Tibial nerve (tissue), 4 donors: ENCODE measurements around the gene BEST2. TPM values are rescaled to one million over a fixed set of nuclear protein-coding genes. Genes with fewer than 3 reads are reported as not detected.

Experiments
- DNase-seq, 2 donors: peaks; one replicate each; pipeline ENCODE4 v3.0.0-alpha.2; 2019; ENCODE audit warnings: low spot score in 2 of 2
- H3K27ac ChIP-seq, 4 donors: fragments of 200-600 bp; sonication (generic) in 3 of 4; one replicate each; pipeline ENCODE4 v1.5.1; 2017 to 2019; ENCODE audit warnings: mild to moderate bottlenecking in 1 of 4
- H3K27me3 ChIP-seq, 2 donors: fragments of 200-600 bp; sonication (generic) in 1 of 2; one replicate each; pipeline versions ENCODE4 v1.5.1 to v1.6.0; 2017 to 2019
- H3K36me3 ChIP-seq, 3 donors: fragments of 200-600 bp; sonication (generic); one replicate each; pipeline ENCODE4 v1.5.1; 2018 to 2019
- H3K4me1 ChIP-seq, 4 donors: fragments of 200-600 bp; sonication (generic) in 3 of 4; one replicate each; pipeline ENCODE4 v1.5.1; 2017 to 2019
- H3K4me3 ChIP-seq, 4 donors: fragments of 200-600 bp; sonication (generic) in 3 of 4; one replicate each; pipeline ENCODE4 v1.5.1; 2017 to 2019; ENCODE audit warnings: mild to moderate bottlenecking in 1 of 4, moderate library complexity in 1 of 4
- H3K9me3 ChIP-seq, 4 donors: fragments of 200-600 bp; sonication (generic) in 3 of 4; one replicate each; pipeline ENCODE4 v1.5.1; 2017 to 2019
- CTCF ChIP-seq, 5 experiments: fragments of 200-600 bp in 3 of 5; fragments of 450-650 bp in 2 of 5; sonication (generic) in 3 of 5; IDR thresholded peaks; one replicate each; pipeline ENCODE4 v1.5.1; 2016 to 2019; ENCODE audit warnings: antibody characterized with exemption in 5 of 5, mild to moderate bottlenecking in 3 of 5, moderate library complexity in 2 of 5
- EP300 ChIP-seq, 2 donors: sonication (generic); formaldehyde crosslinking; IDR thresholded peaks; one replicate each; pipeline ENCODE4 v1.6.1; 2017; ENCODE audit warnings: antibody characterized with exemption in 2 of 2, mild to moderate bottlenecking in 1 of 2
- POLR2A ChIP-seq, 2 donors: fragments of 450-650 bp; IDR thresholded peaks; one replicate each; pipeline ENCODE4 v1.6.1; 2017; ENCODE audit warnings: antibody characterized with exemption in 2 of 2, mild to moderate bottlenecking in 2 of 2, moderate library complexity in 2 of 2
- WGBS, 2 donors: methylation state at CpG; one replicate each; pipeline ENCODE4 v1.1.5; 2018; 5-methylcytosine and 5-hydroxymethylcytosine counted together
- total RNA-seq, 4 donors: library from RNA; depleted of rRNA; stranded (reverse); fragments of >200 nt; gene quantifications; one replicate each; pipeline ENCODE4 v1.1.0, GENCODE V29; 2016

Gene BEST2
- total RNA-seq, 4 donors from 2014 or later, result 0.21 TPM; not detected in 3

- Histone ChIP-seq H3K4me1 (peaks cover 0 to 35% (median 30%) of the 10 kb centered on the region in 4 donors), H3K27me3 (no peaks in the 10 kb centered on the region), H3K36me3 (peaks cover 0 to 11% (median 0%) of the 10 kb centered on the region in 3 donors), H3K9me3 (no peaks in the 10 kb centered on the region), H3K4me3 (peak within 1 kb of the TSS; percentile 55 to 60 (median 58)), H3K27ac (peak within 1 kb of the TSS; percentile 71 to 87 (median 75))
- WGBS, 2 donors, result 21 to 53% methylated on average over 17 to 47 of the region's 58 CpGs
- peak; percentile 19 to 25 for DNase-seq
- TF ChIP-seq CTCF (IDR thresholded peaks at IDR 0.05) (no peak), POLR2A (IDR thresholded peaks at IDR 0.05) (peak in 1 of 2 donors; percentile 3)
These were observed 23.3 kb downstream of the BEST2 start, which contains the start of gene HOOK2 for GRCh38 chr19:12774588-12775555. TSS of gene HOOK2 (minus strand) at chr19:12775552. CDS start at chr19:12775449, 103 bp downstream.

DNA sequence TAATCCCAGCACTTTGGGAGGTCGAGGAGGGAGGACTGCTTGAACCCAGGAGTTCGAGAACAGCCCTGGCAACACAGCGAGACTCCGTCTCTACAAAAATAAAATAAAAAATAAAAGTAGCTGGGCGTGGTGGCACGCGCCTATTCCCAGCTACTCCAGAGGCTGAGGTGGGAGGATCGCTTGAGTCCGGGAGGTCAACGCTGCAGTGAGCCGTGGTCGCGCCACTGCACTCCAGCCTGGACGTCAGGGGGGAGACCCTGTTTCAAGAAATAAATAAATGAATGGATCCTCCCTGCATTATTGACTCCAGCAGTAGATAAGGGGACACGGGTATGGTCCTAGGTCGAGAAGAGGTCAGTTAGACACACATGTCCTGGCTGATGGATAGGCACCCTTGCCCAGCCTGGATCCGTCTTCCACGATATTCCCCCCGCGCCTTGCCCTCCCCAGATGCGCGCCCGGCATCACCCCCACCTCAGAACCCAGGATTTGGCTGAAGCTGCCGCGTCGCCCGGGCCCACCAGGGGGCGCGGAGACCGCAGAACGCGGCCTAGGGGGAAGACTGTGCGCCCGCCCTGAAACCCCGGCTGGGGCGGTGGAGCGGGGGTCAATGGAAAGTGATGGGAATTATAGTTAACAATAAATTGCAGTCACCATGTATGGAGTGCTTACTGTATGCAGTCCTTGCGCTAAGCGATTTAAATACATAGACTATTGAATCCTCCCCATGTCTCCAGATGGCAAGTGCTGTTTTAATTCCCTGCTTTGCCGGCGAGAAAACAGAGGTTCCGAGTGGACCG is 25.8 kb downstream of the BEST2 start:
- Histone ChIP-seq H3K4me3 (peak overlapping the region; percentile 53 to 81 (median 60)), H3K9me3 (no peaks in the 10 kb centered on the region), H3K36me3 (no peaks in the 10 kb centered on the region), H3K27ac (peak overlapping the region; percentile 93 to 98 (median 94)), H3K27me3 (no peaks in the 10 kb centered on the region), H3K4me1 (peaks cover 0 to 49% (median 38%) of the 10 kb centered on the region in 4 donors)
- WGBS, 2 donors, result 8 to 10% methylated on average over 43 of the region's 43 CpGs
- DNase-seq, result peak in 1 of 2 donors; percentile 78
- TF ChIP-seq POLR2A (IDR thresholded peaks at IDR 0.05) (no peak), CTCF (IDR thresholded peaks at IDR 0.05) (peak; percentile 95 to 98 (median 97)), EP300 (IDR thresholded peaks at IDR 0.05) (peak; percentile 67 to 74)

DNA sequence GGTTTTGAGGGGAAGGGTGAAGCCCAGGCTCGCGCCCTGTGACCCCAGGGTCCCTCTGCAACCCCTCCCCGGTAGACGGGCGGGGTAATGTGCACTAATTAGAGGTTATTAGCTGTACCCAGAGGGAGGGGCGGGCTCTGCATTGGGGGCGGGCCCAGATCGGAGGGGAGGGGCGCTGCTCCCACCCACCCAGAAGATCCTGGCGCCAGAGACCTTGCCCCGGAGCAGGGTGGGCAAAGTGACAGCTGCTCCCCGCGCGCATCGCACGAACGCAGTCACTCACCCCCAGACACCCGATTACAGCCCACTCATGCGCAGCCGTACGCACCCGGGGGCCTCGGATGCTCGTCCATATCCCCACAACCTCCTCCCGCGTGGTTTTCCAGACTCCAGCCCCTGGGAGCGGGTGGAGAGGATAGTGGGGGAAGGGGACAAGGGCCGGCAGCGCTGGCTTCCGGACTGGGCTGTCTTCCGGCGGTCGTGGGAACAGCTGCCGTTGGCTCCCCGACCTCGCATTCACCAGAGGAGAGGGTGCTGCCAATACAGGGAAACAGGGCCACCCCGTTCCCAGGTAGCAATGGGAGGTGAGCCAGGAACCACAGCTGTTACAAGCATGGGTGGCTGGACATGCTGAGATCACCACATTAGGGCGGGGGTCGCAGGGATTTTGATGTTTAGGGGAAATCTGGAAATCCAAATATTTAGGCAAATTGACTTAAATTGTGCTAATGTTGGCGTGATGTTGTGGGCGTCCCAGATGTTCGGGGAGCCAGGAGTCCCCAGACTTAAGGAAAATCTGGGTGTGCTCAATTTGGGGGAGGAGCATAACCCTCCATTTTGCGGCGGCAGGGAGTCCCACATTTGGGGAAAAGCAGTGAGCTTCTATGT is 26.7 kb downstream of the BEST2 start:
- Histone ChIP-seq H3K36me3 (no peaks in the 10 kb centered on the region), H3K27me3 (no peaks in the 10 kb centered on the region), H3K27ac (peak overlapping the region; percentile 93 to 98 (median 94)), H3K9me3 (no peaks in the 10 kb centered on the region), H3K4me3 (peak overlapping the region; percentile 53 to 81 (median 60)), H3K4me1 (peaks cover 0 to 58% (median 45%) of the 10 kb centered on the region in 4 donors)
- DNase-seq, result peak in 1 of 2 donors; percentile 63
- 2 to 3% methylated on average over 33 to 44 of the region's 44 CpGs for WGBS, 2 donors
- TF ChIP-seq POLR2A (IDR thresholded peaks at IDR 0.05) (peak in 1 of 2 donors; percentile 29), CTCF (IDR thresholded peaks at IDR 0.05) (no peak), EP300 (IDR thresholded peaks at IDR 0.05) (peak in 1 of 2 donors; percentile 36)

GRCh38 chr19:12778905-12779161 is 27.2 kb downstream of the BEST2 start:
- H3K4me3 ChIP-seq, result peak overlapping the region in 2 of 4 donors; percentile 59 to 81
- TF ChIP-seq EP300 (IDR thresholded peaks at IDR 0.05), result no peak
- TF ChIP-seq CTCF (IDR thresholded peaks at IDR 0.05), result no peak
- TF ChIP-seq POLR2A (IDR thresholded peaks at IDR 0.05), result no peak
- no peaks in the 10 kb centered on the region for H3K9me3 ChIP-seq
- H3K27ac ChIP-seq, result peak overlapping the region; percentile 93 to 98 (median 94)
- DNase-seq, result no peak
- peaks cover 0 to 63% (median 51%) of the 10 kb centered on the region in 4 donors for H3K4me1 ChIP-seq
- no peaks in the 10 kb centered on the region for H3K27me3 ChIP-seq
- H3K36me3 ChIP-seq, result no peaks in the 10 kb centered on the region
- WGBS, 2 donors, result 19 to 34% methylated on average over 6 of the region's 6 CpGs
